HG03139 (cell line): Measurements from ENCODE around the gene FIGNL2.
"Not testable (repeated sequence)": the region's sequence is repeated elsewhere in the genome, so short reads cannot be mapped to it uniquely, and the experiment has no call there.

ENCODE experiments used
- ATAC-seq: cut with Tn5 transposase; IDR thresholded peaks from one replicate; pipeline ENCODE4 v1.9.1; 2021; ENCODE audit not compliant: unreplicated experiment

The FIGNL2 gene

GRCh38 chr12:51836827-51837173 lies 11.7 kb downstream of the FIGNL2 start:
- no peak for ATAC-seq

DNA sequence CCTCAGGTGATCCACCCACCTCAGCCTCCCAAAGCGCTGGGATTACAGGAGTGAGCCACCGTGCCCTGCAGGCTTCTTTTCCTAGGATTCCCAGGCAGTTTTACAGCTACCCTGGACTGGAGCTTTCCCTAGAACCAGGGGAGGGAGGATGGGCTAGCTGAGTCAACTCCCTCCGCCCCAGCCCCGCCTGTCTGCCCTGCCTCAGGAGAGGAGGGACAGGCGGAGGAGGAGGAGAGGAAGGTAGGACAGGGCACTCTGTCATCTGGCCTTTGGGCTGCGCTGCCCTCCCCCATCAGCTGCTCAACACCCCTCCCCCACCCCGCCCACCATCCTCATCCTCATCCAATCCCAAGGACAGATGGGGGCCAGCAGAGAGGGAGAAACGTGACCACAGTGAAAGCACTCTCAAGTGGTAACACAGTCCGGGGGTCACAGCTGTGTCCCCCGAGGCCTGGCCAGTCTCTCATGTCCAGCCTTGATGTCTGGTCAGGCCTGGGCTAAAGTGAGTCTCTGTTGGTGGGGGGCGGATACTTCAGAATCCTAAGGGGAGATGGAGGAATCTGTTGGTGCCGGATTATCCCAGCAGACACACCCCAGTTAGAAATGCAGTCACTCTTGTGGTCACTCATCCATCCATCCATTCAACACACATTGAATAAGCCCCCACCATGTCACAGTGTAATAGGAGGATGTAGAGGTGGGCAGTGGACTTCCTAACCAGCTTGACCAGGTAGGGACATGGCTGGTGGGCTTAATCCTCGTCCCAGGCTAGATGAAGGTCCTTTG lies 12.3 kb downstream of the FIGNL2 start:
- no peak for ATAC-seq

- ATAC-seq, result no peak
Observed at GRCh38 chr12:51834411-51834810, 14.1 kb downstream of the FIGNL2 start.

DNA sequence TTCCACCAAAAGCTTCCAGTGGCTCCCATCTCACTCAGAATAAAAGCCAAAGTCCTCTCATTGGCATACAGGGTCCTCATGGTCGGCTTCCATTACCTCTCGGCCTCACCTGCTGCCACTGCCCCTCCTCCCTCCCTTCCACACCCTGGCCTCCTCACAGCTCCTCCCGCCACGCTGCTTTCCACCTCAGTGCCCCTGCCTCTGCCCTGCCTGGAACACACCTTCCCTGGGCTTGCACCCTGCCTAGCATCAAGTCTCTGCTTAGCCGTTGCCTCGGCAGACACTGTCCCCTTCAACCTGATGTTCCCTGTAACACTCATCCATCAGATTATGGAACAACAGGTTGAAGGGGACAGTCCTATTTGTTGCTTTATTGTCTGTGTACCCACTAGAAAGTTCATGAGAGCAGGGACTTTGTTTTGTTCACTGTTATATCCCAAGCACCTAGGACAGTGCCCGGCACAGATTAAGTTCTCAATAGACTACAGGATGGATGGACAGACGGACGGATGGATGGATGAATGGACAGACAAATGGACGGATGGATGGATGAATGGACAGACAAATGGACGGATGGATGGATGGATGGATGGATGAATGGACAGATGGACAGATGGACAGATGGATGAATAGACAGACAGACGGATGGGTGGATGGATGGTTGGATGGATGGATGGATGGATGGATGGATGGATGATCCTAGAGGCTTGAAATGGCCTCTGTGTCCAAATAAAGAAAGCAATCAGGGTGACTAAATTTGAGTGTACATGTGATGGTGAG lies 14.9 kb downstream of the FIGNL2 start:
- ATAC-seq, result no peak

DNA sequence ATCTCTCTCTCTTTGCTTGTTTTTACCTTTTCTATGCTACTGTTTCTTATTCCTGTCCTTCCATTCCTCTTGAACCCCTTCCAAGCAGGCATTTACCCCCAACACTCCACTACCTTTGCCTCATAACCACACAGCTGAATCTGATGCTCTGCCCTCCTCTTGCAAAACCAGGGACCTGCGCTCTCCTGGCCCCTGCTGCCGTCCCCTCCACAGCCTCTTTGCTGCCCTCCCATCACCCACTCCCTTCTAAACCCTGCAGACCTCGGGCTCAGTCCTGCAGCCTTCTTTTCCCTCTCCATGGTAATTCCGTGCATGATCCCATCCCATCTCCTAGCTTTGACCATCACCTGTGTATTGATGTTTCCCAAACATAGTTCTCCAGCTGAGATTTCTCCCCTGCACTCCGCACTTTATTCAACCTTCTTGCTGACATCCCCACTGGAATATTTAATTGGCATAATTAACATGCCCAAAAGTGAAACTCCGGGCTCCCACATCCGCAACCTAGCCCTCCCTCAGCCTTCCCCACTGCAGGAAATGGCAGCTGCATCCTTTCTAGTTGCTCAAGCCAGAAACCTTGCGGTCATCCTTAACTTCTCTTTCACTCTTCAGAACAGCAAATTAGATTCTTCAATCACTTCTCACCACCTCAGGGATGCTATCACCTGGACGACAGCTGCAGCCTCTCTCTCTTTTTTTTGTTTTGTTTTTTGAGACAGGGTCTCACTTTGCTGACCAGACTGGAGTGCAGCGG lies 16.0 kb downstream of the FIGNL2 start:
- no peak for ATAC-seq

DNA sequence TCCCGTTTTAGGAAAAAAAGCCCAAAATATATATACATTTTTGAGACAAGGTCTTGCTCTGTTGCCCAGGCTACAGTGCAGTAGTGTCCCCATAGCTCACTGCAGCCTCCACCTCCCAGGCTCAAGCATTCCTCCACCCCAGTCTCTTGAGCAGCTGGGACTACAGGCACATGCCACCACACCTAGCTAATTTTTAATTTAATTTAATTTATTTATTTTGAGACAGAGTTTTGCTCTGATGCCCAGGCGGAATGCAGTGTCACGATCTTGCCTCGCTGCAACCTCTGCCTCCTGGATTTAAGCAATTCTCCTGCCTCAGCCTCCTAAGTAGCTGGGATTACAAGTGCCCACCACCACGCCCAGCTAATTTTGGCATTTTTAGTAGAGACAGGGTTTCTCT lies 16.7 kb downstream of the FIGNL2 start:
- ATAC-seq, result not testable (repeated sequence)

- ATAC-seq, result no peak
Observed at GRCh38 chr12:51829641-51830040, 18.9 kb downstream of the FIGNL2 start.

- no peak for ATAC-seq
Observed at GRCh38 chr12:51829011-51829481, 19.5 kb downstream of the FIGNL2 start.

DNA sequence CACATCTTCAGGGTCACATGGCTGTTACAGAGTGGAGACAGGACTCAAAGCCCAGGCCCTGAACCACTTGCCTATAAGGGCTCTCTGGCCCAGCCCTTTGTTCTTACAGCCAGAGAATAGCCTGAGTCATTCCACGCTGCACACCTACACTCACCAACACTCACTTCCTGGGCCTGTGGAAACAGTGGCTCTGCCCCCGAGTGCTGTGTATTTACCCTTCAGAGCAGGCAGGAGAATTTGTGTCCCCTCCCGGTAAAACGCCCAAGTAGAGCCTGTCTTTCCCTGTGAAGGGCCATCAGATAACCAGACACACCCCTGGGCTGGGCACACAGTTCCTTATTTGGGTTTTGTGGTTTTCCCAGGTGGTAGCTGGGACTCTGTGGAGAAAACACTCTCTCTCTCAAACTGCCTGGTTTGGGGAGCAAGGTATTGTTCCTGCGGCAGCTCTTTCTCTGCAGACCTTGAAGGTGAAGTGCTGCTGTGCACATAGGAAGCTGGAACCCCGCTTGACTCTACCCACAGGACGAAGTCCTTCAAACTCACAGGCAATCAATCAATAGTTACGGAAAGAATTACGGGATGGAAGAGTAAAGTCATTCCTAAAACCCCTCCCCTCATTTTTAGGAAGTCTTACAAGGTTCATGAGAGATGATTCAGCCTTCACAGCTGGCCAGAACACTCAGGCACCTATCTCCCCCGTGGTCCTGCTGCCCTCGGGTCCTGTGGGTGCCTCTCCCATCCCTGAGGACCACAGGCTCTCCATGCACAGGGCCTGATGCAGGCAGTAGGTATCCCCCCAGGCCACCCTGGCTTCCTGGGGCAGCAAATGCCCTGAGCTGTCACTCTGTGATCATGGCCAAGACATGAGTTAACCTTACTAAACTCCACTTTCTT lies 20.3 kb downstream of the FIGNL2 start:
- no peak for ATAC-seq

- no peak for ATAC-seq
Observed at GRCh38 chr12:51826881-51827280, 21.6 kb downstream of the FIGNL2 start.

GRCh38 chr12:51825216-51825615 lies 23.3 kb downstream of the FIGNL2 start:
- ATAC-seq, result no peak

- no peak for ATAC-seq
Observed at GRCh38 chr12:51823875-51824565, 24.5 kb downstream of the FIGNL2 start.

- ATAC-seq, result no peak
Observed at GRCh38 chr12:51822956-51823355, 25.6 kb downstream of the FIGNL2 start.

DNA sequence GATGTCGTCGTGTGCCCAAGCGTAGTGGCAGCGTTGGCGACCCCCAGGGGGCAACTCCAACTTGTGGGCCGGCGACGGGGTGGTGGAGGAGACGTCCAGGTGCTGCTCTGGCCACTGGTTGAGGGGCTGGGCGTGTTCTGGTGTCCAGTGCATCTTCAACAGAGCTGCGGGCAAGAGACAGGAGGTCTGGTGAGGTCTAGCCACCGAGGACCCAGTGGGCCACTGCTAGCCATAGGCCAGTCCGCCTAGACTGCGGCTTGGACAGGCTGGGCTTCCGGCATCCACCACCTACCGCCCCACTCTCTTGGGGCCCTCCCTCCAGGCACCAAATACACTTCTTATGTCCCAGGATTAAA lies 26.3 kb downstream of the FIGNL2 start:
- ATAC-seq, result no peak

DNA sequence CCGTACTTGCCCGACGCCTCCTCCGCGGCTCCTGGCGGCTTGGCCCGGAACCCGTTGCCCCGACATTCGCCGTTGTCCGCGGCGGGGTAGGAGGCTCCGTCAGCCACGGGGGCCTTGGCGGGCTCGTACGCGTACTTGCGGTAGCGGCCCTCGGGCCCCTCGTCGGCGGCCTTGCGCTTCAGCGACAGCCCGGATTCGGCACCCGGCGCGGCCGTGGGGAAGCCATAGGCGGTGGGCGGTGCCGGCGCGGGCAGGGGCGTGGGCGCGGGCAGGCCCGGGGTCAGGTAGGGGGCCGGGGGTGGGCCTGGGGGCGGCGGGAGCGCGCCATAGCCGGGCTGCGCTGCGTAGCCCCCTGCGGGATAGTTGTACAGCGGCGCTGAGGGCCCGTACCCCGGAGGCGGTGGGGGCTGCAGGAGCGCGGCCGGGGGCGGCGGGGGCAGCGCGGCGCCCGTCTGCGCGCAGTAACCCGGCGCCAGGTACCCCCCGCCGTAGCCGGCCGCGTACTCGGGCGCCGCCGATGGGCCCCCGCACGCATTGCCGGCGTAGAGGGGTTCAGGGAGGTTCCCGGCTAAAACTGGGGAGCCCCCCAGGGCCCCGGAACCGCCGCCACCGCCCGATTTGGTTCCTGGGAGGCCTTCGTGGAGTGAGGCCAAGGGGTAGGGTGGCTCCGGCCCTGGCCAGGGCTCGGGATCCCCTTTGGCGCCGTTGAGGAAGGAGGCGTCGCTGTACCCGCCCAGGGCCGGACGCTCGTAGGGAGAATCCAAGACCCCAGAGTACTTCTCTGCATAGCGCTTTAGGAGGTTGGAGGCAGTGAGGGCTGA lies 26.9 kb downstream of the FIGNL2 start:
- no peak for ATAC-seq

DNA sequence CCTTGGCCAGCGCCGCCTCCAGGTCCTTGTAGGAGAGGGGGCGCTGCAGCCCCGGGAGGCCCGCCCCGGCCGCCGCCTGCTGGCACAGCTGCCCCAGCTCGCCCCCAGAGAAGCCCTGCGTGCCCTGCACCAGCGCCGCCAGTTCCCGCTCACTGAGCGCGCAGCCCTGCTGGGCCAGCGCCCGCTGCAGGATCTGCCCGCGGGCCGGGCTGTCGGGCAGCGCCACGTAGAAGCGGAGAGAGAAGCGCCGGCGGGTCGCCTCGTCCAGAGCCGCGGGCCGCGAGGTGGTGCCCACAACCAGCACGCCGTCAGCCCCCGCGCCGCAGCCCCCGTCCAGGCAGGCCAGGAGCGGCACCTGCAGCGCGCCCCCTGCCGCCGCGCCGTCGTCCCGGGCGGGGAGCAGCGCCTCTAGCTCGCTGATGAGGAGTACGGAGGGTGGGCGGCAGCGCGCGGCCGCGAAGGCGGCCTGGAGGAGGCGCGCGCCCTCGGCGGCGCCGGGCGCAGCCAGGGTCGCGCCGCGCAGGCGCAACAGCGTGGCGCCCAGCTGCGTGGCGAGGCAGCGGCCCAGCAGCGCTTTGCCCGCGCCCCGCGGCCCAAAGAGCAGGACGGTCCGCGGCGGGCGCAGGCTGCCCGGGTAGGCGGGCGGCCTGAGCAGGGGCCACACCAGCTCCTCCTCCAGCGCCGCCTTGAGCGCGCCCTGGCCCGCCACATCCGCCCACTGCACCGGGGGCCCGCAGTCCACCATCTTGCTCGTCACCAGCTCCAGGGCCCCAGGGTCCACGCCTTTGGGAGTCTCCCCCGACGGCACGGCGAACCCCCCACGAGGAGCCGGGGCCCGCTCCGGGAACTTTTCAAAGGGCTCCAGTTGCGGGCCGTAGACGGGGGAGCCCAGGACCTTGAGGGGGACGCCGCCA lies 27.7 kb downstream of the FIGNL2 start:
- no peak for ATAC-seq

- ATAC-seq, result no peak
Observed at GRCh38 chr12:51819736-51820525, 28.6 kb downstream of the FIGNL2 start.
